IPS-NIHi11 (cell line): ENCODE results near the gene MMP24.

ENCODE experiments used
- DNase-seq: peaks from one replicate; pipeline ENCODE4 v3.0.0; 2012; ENCODE audit warnings: mixed read lengths, low spot score

The MMP24 gene

GRCh38 chr20:35279040-35279439, 52.5 kb downstream of the MMP24 start:
- DNase-seq, result no peak

DNA sequence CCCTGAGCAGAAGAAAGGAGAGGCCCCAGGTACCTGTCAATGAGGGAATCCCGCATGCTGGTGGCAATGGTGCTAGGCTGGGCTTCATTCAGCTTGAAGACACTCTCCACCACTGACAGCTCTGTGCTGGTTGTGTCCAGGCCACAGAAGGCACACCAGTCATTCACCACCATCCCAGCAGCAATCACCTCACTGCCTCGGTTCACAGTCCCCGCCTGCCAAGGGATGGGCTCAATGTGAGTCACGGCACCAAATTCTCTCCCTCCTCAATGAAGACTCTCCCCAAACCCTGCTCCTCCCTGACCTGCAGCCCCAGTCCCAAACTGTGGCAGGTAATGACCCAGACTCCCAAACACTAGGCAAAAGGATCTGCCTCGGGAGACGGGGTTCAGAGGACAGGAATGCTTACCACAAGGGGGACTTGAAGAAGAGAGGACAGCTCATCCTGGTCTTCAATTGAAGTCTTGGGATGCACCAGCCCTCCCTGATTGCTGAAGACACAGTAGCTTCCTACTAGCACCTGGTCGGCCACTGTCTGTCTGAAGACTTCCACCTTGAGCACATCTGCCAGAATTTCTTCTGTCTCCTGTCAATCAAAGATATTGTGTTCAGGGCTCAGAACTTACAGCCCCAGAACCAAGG, 53.2 kb downstream of the MMP24 start:
- DNase-seq, result no peak

DNA sequence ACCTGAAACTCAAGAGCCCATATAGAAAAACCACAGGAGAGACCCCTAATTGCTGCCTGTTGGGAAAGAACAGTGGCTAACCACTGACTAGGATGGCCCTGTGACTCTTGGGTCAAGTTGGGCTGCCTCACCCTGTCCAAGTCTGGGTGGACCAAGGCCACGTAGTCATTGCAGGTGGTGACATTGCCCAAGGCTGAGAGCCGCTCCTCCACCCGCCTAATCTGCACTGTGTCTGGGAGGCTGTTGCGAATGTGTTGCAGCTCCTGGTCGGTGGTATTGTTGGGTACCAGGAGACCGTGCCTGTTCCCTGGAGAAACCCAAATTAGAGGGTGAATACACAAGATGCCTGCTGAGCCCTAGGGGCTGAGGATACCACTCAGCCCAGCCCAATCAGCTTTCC, 54.0 kb downstream of the MMP24 start:
- no peak for DNase-seq

GRCh38 chr20:35281506-35282101, 55.1 kb downstream of the MMP24 start:
- DNase-seq, result no peak

DNA sequence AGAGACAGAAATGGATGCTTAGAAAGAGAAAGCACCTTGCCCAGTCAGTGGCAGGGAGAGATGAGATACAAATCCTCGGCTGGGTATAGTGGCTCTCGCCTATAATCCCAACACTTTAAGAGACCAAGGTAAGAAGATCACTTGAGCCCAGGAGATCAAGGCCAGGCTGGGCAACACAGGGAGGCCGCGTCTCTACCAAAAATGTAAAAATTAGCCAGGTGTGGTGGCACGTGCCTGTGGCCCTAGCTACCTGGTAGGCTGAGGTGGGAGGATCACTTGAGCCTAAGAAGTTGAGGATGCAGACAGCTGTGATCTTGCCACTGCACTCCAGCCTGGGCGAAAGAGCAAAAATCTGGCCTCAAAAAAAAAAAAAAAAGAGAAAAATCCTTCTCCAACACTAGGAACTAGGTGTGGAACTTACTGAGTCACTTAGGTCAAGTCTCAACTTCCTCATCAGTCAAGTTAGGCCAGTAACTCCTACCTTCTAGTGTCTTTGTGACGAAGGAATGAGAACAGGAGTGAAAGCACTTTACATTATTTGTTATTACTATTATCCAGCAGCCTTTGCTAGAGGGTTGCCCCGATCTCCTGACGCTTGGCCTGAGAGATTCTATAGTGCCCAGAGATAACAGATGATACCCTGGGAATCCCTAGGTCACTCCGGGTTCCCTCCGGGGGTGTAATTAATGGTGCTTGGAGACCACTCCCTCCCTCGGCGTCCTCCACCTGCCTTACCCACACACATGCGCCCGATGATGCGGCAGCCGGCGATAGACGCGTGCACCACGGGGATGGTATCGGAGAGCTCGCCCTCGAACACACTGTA, 57.2 kb downstream of the MMP24 start:
- no peak for DNase-seq

DNA sequence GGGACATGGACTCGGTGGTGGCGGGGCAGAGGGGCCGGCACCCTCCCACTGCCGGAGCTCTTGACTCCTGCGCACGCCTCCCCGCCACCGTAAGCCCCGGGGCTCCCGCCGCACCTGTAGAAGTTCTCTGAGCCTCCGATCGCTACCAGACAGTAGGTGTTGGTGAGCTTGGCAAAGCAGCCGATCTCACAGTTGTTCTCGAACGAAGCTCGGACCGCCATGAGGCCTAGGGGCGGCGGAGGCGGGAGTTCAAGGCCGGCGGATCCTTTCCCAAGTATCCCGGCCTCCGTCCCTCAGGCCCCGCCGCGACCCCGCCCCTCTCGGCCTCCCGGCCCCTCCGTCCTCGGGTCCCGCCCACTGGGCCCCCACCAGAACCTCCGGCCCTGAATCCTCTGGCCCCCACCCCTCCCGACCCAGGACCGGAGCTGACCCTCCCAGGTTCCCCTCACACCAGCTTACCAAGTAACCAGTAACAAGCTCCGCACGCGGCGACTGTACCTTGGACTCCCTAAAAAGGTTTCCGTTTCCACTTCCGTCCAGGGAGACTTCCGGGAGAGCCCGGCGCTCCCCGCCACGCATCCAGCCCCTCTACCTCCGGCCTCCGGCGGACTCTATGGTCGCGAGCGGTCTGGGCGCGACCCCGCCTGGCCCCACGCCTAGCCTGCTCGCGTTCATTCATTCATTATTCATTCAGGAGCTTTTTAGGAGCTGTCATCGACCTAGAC, 57.9 kb downstream of the MMP24 start, which contains the start of gene EIF6:
TSS of gene EIF6 (minus strand) at position 506 of the 725 bp plus-strand sequence. CDS start at position 221, 285 bp downstream.
- DNase-seq, result peak; percentile 95

DNA sequence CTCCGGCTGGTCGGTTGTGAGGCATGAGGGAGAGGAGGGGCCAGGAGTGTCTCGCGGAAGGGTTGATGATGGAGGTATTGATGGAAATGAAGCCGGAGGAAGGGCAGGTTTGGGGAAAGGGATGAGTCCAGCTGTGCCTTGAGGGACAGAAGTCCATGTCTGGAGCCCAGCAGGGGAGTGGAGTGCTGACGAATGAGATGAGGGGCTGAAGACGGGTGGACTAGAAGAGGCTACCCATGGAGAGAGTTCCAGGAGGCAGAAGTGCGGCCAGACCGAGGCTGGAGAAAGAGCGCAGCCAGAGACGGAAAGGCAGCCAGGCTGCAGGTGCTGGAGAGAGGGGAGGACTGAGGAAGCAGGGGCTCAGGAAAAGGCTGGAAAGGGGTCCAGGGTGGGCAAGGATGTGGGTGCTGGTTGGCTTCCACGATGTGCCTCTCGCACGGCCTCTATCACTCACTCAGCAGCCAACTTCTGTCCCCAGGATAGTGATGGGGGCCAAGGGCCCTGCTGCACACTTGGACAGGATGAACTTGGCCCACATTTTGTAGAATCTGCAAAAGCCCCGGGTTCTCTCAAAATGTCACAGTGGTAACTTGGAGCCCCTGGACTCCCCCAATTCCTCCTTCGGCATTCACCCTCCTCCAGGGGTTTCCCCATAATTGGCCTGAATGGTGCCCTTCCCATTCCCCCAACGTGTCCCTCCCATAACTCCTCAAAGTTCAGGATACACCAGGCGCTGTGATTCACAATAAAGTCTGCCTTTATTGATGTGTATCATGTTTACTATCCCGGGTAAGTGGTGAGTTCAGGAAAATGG, 58.7 kb downstream of the MMP24 start:
- DNase-seq, result no peak

DNA sequence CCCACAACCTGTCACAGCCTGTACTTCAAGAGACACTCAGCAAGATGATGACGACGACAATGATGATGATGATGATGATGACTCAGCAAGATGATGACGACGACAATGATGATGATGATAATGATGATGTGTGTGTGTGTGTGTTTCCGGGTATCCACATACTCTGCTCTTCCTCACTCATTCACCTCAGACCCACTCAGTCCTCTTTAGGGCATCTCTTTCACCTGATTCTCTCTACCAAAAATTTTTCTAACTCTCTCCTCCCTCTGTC, 59.3 kb downstream of the MMP24 start:
- no peak for DNase-seq

- no peak for DNase-seq
These were observed 59.8 kb downstream of the MMP24 start for GRCh38 chr20:35286077-35286898.

- no peak for DNase-seq
These were observed 60.5 kb downstream of the MMP24 start for GRCh38 chr20:35286899-35287508.

GRCh38 chr20:35287509-35288324, 61.2 kb downstream of the MMP24 start:
- DNase-seq, result no peak

GRCh38 chr20:35288325-35289060, 62.0 kb downstream of the MMP24 start:
- DNase-seq, result no peak

DNA sequence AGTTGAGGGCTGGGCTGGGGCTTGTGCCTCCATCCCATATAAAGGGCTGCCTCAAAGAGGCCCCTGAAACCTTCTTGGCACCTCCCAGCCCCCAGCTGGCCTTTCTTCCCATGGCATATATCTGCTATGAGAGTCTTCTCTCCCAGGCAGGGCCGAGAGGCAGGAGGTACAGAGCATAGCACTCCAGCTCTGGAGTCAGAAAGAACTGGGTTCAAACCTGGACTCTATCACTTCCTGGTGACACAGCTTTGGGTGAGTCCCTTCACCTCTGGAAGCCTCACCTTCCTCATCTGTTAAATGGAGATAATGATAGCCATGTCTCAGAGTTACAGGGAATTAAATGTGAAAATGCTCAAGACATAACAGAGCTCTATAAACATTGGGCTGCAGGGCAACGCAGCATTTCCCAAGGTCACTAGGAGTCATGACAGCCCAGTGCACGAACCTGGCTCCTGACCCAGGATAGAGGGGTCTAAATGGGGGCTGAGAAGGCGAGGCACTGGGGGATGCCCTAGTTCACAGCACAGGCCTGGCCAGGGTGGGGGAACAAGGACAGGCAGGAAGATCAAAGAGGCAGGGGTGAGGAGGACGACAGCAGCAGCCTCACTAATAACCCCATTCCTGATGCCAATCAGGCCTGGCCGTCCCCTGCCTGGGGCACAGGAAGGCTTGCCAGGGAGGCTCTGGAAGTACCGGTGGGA, 63.8 kb downstream of the MMP24 start:
- DNase-seq, result no peak

- DNase-seq, result no peak
These were observed 64.5 kb downstream of the MMP24 start for GRCh38 chr20:35290887-35291417.

GRCh38 chr20:35291654-35292503, 65.4 kb downstream of the MMP24 start, which contains the start of gene FAM83C:
TSS of gene FAM83C (minus strand) at chr20:35292425. CDS start at chr20:35292304, 121 bp downstream.
- DNase-seq, result no peak

DNA sequence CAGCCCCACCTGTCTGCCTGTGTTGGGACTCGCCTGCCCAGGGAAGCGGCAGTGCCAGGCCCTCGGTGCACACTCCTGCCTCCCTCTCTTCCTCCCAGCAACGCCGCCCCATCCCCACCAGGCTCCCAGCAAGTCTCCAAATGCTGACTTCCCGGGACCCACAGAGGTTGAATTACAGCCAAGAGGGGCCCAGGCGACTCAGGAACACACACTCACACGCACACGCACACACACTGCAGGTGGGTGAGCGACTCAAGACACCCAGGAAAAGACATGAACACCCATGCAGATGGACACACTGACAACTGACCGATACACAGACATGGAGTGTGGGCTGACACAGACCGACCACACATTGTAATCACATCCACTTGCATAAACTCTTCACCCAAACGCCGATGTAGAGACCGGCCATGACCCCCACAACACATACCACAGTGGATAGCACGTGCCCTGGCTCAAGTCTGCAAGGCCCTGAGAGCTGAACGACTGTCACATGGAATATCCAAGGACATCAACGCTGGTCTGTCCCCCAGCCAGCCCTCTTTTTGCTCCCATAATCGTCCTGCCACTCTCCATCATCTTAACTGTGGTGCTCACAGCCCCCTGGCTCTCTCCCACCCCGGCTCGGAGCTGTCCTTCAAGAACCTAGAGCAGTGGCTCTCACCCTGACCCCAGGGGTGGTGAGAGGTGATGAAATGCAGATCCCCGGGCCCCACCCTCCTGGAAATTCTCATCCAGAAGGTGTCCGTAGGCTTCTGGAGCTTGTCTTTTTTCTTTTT, 66.2 kb downstream of the MMP24 start:
- DNase-seq, result no peak
